PFSK-1 (cell line): ENCODE data around the gene SLC44A1.

ENCODE experiments used
- REST ChIP-seq, 2 experiments: IDR thresholded peaks; 2 replicates each; pipeline versions ENCODE4 v1.6.1 to v1.8.0; 2011 to 2012; ENCODE audit warnings: low read depth in 2 of 2, low read length in 2 of 2, control low read depth in 1 of 2, inconsistent platforms in 1 of 2, mild to moderate bottlenecking in 1 of 2, moderate library complexity in 1 of 2; ENCODE audit not compliant: insufficient read depth in 1 of 2
- TAF1 ChIP-seq: IDR thresholded peaks from 2 replicates; pipeline ENCODE4 v1.6.1; 2012; ENCODE audit warnings: low read length, control low read depth, borderline replicate concordance; ENCODE audit not compliant: insufficient read depth

- TF ChIP-seq REST (IDR thresholded peaks at IDR 0.05; ENCODE audit: insufficient read depth in 1 of 2, low read depth in 2 of 2, low read length in 2 of 2) (no peak), TAF1 (no peak)
These were observed 64.2 kb downstream of the SLC44A1 start for GRCh38 chr9:105308461-105309341.
